ENCODE measurements around the gene PANK2. TPM values are rescaled to one million over a fixed set of nuclear protein-coding genes. Genes with fewer than 3 reads are reported as not detected.

PANK2 gene
- total and polyA plus RNA-seq, 10 of the 15 experiments (the other 5 are each of a cell fraction or from before 2014, with no cell fraction given), result 13.2 to 43.4 (median 33.3) TPM

GRCh38 chr20:3875378-3875974 lies 13.7 kb upstream of the PANK2 start:
- no peaks in the 10 kb centered on the region for H3K79me2 ChIP-seq (ENCODE audit: control insufficient read depth, insufficient read depth, low read length)
- no peak overlapping the region for H3K4me2 ChIP-seq (ENCODE audit: control insufficient read depth, insufficient read depth)
- no TSS peak for BruUV-seq (replicated peaks)
- H3K9me3 ChIP-seq (replicated peaks; ENCODE audit: control insufficient read depth, insufficient read depth, low read length), result no peaks in the 10 kb centered on the region
- DNase-seq (ENCODE audit: low read depth, low spot score), result no peak
- H3K4me3 ChIP-seq, result no peak overlapping the region
- no peak for ATAC-seq
- H3K27me3 ChIP-seq (replicated peaks in 1 of 2; ENCODE audit: control insufficient read depth in 2 of 2, insufficient read depth in 2 of 2, low read length in 1 of 2), result no peaks in the 10 kb centered on the region
- ChIA-PET CTCF (interaction anchor here (0.6 to 1.2 kb wide), 2 partner anchors 20 to 194 kb away, joined by 4 to 5 read pairs; no protein-coding TSS in a partner anchor), POLR2A (interaction anchor here (0.5 to 1.0 kb wide), 5 partner anchors 9 to 1276 kb away, joined by 3 to 5 read pairs (median 4); no protein-coding TSS in a partner anchor), SMC1A (ENCODE audit: uncharacterized antibody, unreplicated experiment) (interaction anchor here (0.5 to 0.7 kb wide), 3 partner anchors 16 to 216 kb away, joined by 3 to 5 read pairs (median 3); no protein-coding TSS in a partner anchor), RAD21 (ENCODE audit: unreplicated experiment) (no interaction called here)
- H3K9ac ChIP-seq (ENCODE audit: control insufficient read depth, insufficient read depth, low read length), result no peak overlapping the region
- in situ Hi-C loops (cut with MboI) (no loop called here), intact Hi-C loops (cut with micrococcal nuclease; ENCODE audit: unreplicated experiment) (no loop called here)
- FAIRE-seq, result no peak
- no peaks in the 10 kb centered on the region for H4K20me1 ChIP-seq (ENCODE audit: control insufficient read depth, insufficient read depth)
- no peak for TF ChIP-seq MYB (IDR thresholded peaks at IDR 0.05; ENCODE audit: borderline replicate concordance, low read depth, low read length)
- TF ChIP-seq LARP7 (IDR thresholded peaks at IDR 0.05), result no peak
- TF ChIP-seq SUZ12 (IDR thresholded peaks at IDR 0.05; ENCODE audit: unreplicated experiment), result no peak
- no peak for TF ChIP-seq HCFC1 (IDR thresholded peaks at IDR 0.05; ENCODE audit: low read length)
- no peak for TF ChIP-seq USF1 (IDR thresholded peaks at IDR 0.05; ENCODE audit: borderline replicate concordance, extremely low read length, insufficient read depth, low read depth, low read length)
- TF ChIP-seq BCL11A (IDR thresholded peaks at IDR 0.05; ENCODE audit: low read depth, low read length), result no peak
- TF ChIP-seq SMC3 (IDR thresholded peaks at IDR 0.05; ENCODE audit: borderline replicate concordance, low read length), result no peak
- TF ChIP-seq PAX8 (IDR thresholded peaks at IDR 0.05), result no peak
- TF ChIP-seq, protein P1, sequence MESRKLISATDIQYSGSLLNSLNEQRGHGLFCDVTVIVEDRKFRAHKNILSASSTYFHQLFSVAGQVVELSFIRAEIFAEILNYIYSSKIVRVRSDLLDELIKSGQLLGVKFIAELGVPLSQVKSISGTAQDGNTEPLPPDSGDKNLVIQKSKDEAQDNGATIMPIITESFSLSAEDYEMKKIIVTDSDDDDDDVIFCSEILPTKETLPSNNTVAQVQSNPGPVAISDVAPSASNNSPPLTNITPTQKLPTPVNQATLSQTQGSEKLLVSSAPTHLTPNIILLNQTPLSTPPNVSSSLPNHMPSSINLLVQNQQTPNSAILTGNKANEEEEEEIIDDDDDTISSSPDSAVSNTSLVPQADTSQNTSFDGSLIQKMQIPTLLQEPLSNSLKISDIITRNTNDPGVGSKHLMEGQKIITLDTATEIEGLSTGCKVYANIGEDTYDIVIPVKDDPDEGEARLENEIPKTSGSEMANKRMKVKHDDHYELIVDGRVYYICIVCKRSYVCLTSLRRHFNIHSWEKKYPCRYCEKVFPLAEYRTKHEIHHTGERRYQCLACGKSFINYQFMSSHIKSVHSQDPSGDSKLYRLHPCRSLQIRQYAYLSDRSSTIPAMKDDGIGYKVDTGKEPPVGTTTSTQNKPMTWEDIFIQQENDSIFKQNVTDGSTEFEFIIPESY (IDR thresholded peaks at IDR 0.05), result no peak
- TF ChIP-seq ZBED1 (IDR thresholded peaks at IDR 0.05; ENCODE audit: borderline replicate concordance), result no peak
- TF ChIP-seq PAX5 (IDR thresholded peaks at IDR 0.05; ENCODE audit: borderline replicate concordance, low read depth, low read length), result no peak
- no peak for TF ChIP-seq RB1 (IDR thresholded peaks at IDR 0.05; ENCODE audit: borderline replicate concordance)
- no peak for TF ChIP-seq E2F8 (IDR thresholded peaks at IDR 0.05; ENCODE audit: low read depth, partially characterized antibody)
- no peak for TF ChIP-seq NBN (IDR thresholded peaks at IDR 0.05)
- no peak for TF ChIP-seq IRF3 (IDR thresholded peaks at IDR 0.05)
- no peak for TF ChIP-seq MTA3 (IDR thresholded peaks at IDR 0.05; ENCODE audit: borderline replicate concordance, low read length)
- TF ChIP-seq CREM (IDR thresholded peaks at IDR 0.05; ENCODE audit: low read depth), result no peak
- TF ChIP-seq IKZF1 (conservative IDR thresholded peaks at IDR 0.05), result no peak
- H3K36me3 ChIP-seq (ENCODE audit: control insufficient read depth in 2 of 2, insufficient read depth in 2 of 2, low read length in 1 of 2), result no peaks in the 10 kb centered on the region; a peak in 2 of 4 replicates
- WGBS (ENCODE audit: insufficient coverage, insufficient replicate concordance, low lambda C conversion rate, missing lambda C conversion rate), result 83% methylated on average over 9 of the region's 9 CpGs
- no peaks in the 10 kb centered on the region for H3K4me1 ChIP-seq (ENCODE audit: control insufficient read depth, insufficient read depth, low read length)
- H2AFZ ChIP-seq (ENCODE audit: control insufficient read depth, low read depth, low read length), result no peak overlapping the region
- no peak overlapping the region for H3K27ac ChIP-seq (ENCODE audit: control insufficient read depth, insufficient read depth)

All from GM12878 (cell line).